Body of pancreas (tissue), 4 donors: ENCODE results near the gene LRRC28. TPM values are rescaled to one million over a fixed set of nuclear protein-coding genes. Genes with fewer than 3 reads are reported as not detected.

ENCODE experiments used
- ATAC-seq: fragments of 150-250 bp; one replicate; pipeline ENCODE4 v1.9.1; 2016
- DNase-seq, 4 donors: peaks; one replicate each; pipeline ENCODE4 v3.0.0-alpha.2; 2019
- H3K27ac ChIP-seq, 4 donors: fragments of 200-600 bp; sonication (generic); 1 replicate in 3 of 4; 2 replicates in 1 of 4; pipeline versions ENCODE4 v1.5.1 to v1.6.1; 2016 to 2019; ENCODE audit warnings: mild to moderate bottlenecking in 1 of 4, mixed read lengths in 1 of 4, moderate library complexity in 1 of 4
- H3K27me3 ChIP-seq, 2 donors: fragments of 200-600 bp; sonication (generic); one replicate each; pipeline ENCODE4 v1.6.0; 2016; ENCODE audit warnings: mild to moderate bottlenecking in 1 of 2
- H3K36me3 ChIP-seq, 2 donors: fragments of 200-600 bp; sonication (generic); replicated peaks in 1 of 2; 2 replicates each; pipeline ENCODE4 v1.5.1; 2016; ENCODE audit warnings: low read depth in 2 of 2; ENCODE audit not compliant: insufficient read depth in 1 of 2
- H3K4me1 ChIP-seq: fragments of 200-600 bp; sonication (generic); one replicate; pipeline ENCODE4 v1.6.0; 2016
- H3K4me3 ChIP-seq, 2 donors: fragments of 200-600 bp; sonication (generic); 1 replicate in 1 of 2; 2 replicates in 1 of 2; pipeline ENCODE4 v1.5.1; 2016 to 2019
- H3K9me3 ChIP-seq, 3 donors: fragments of 200-600 bp; sonication (generic); 1 replicate in 2 of 3; 2 replicates in 1 of 3; pipeline ENCODE4 v1.5.1; 2016
- POLR2A ChIP-seq, 3 donors: fragments of 450-650 bp; IDR thresholded peaks; one replicate each; pipeline ENCODE4 v1.6.1; 2016; ENCODE audit warnings: antibody characterized with exemption in 3 of 3, mild to moderate bottlenecking in 2 of 3
- WGBS, 2 donors: methylation state at CpG; one replicate each; pipeline ENCODE4 v1.1.5; 2017; 5-methylcytosine and 5-hydroxymethylcytosine counted together
- intact Hi-C: fragments of 100-400 bp; cut with DNase I; formaldehyde crosslinking; loops from one replicate; pipeline ENCODE4 v1.15.1; 2023
- total RNA-seq, 2 donors: library from RNA; depleted of rRNA; stranded (reverse); fragments of >200 nt; gene quantifications; one replicate each; pipeline ENCODE4 v1.1.0, GENCODE V29; 2016
- TF ChIP-seq, protein P1 (sequence below), 7 experiments: fragments of 450-650 bp in 4 of 7; fragments of 200-600 bp in 3 of 7; sonication (generic) in 3 of 7; IDR thresholded peaks; one replicate each; pipeline ENCODE4 v1.5.1; 2016 to 2019; ENCODE audit warnings: antibody characterized with exemption in 7 of 7

LRRC28 gene
- total RNA-seq, 2 donors from 2014 or later = 13.0 to 59.3 TPM

DNA sequence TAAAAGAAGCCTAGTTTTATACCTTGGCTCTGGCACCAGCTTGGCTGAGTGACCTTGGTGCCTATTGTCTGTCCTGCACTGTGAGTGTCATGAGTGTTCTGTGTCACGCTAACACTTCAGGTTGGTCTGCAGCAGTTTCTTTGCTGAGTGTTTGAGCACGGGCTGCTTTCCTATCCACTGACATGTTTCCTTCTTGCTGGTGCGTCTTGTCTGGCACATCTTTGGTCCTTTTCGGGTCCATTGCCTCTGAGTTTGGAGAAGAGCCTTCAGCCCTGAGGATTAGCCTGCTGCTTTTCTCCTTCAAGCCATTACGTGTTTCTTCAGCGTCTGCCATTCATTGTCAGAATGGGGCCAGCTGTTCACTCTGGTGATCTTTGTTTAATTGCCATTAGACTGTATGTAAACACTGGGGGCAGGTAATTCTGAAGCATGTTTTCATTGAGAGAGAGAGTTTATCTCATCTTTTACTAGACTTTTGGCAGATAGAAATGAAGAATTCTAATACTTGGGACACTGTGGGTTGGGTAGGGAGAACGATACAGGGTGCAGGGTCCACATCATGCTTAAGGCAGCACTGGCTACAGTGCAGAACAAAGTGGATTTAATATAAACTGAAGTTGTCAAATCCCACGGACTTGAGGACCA lies 55.5 kb downstream of the LRRC28 start:
- no peaks in the 10 kb centered on the region for H3K27me3 ChIP-seq
- no peaks in the 10 kb centered on the region for H3K36me3 ChIP-seq
- 19 to 25% methylated on average over 8 of the region's 8 CpGs for WGBS, 2 donors
- H3K27ac ChIP-seq = no peak overlapping the region
- H3K4me3 ChIP-seq = no peak overlapping the region
- DNase-seq (peak; percentile 19 to 53 (median 26)), ATAC-seq (peak; percentile 63)
- no peak for TF ChIP-seq POLR2A (IDR thresholded peaks at IDR 0.05)
- TF ChIP-seq, protein P1, sequence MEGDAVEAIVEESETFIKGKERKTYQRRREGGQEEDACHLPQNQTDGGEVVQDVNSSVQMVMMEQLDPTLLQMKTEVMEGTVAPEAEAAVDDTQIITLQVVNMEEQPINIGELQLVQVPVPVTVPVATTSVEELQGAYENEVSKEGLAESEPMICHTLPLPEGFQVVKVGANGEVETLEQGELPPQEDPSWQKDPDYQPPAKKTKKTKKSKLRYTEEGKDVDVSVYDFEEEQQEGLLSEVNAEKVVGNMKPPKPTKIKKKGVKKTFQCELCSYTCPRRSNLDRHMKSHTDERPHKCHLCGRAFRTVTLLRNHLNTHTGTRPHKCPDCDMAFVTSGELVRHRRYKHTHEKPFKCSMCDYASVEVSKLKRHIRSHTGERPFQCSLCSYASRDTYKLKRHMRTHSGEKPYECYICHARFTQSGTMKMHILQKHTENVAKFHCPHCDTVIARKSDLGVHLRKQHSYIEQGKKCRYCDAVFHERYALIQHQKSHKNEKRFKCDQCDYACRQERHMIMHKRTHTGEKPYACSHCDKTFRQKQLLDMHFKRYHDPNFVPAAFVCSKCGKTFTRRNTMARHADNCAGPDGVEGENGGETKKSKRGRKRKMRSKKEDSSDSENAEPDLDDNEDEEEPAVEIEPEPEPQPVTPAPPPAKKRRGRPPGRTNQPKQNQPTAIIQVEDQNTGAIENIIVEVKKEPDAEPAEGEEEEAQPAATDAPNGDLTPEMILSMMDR (IDR thresholded peaks at IDR 0.05) = no peak
- no peaks in the 10 kb centered on the region for H3K9me3 ChIP-seq
- peaks cover 19% of the 10 kb centered on the region for H3K4me1 ChIP-seq
- intact Hi-C loops = no loop called here

DNA sequence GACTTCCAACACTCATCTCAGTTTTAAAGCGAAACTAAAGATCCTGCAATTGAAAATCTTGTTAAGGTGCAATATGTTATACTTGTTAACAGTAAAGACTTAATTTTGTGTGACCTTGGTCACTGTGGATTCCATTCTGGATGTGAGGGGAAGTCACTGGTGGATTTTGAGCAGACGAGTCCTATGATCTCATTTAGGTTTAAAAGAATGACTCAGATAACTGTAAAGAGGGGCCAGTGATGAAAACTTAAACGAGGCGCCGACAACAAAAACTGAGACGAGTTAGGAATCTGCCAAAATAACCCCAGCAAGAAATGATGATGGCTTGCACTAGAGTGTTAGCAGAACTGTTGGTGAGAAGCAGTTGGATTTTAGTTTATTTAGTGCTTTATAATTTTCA lies 56.5 kb downstream of the LRRC28 start:
- no peaks in the 10 kb centered on the region for H3K9me3 ChIP-seq
- H3K27ac ChIP-seq = no peak overlapping the region
- no peak for ATAC-seq
- peaks cover 19% of the 10 kb centered on the region for H3K4me1 ChIP-seq
- H3K36me3 ChIP-seq = no peaks in the 10 kb centered on the region
- H3K4me3 ChIP-seq = no peak overlapping the region
- intact Hi-C loops = no loop called here
- H3K27me3 ChIP-seq = no peaks in the 10 kb centered on the region
- DNase-seq = no peak
- 87 to 97% methylated on average over 6 of the region's 6 CpGs for WGBS, 2 donors
- TF ChIP-seq, protein P1 (IDR thresholded peaks at IDR 0.05) = no peak
- TF ChIP-seq POLR2A (IDR thresholded peaks at IDR 0.05) = no peak

DNA sequence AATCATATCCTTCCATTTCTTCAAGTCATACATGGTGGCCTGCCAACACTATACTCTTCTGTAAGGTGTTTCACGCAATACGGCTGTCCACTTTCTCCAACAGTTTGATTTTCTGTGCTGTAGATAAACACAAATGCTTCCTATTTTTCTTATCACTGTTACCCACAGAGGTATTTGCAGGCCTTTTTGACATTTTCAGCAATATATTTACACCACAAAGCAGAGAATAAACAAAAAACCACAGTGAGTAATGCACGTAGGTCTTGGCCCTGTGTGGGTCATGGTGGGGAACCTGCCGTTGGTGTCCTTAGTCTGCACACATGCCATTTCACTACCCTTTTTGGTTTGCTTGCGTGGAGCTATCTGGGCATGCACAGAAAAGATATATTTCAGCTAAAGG lies 59.5 kb downstream of the LRRC28 start:
- H3K9me3 ChIP-seq = no peaks in the 10 kb centered on the region
- no peaks in the 10 kb centered on the region for H3K36me3 ChIP-seq
- no peak overlapping the region for H3K27ac ChIP-seq
- ATAC-seq = no peak
- 93 to 95% methylated on average over 5 of the region's 5 CpGs for WGBS, 2 donors
- no peak for TF ChIP-seq POLR2A (IDR thresholded peaks at IDR 0.05)
- TF ChIP-seq, protein P1 (IDR thresholded peaks at IDR 0.05) = no peak
- intact Hi-C loops = no loop called here
- no peaks in the 10 kb centered on the region for H3K27me3 ChIP-seq
- H3K4me3 ChIP-seq = no peak overlapping the region
- H3K4me1 ChIP-seq = peaks cover 14% of the 10 kb centered on the region
- DNase-seq = no peak

DNA sequence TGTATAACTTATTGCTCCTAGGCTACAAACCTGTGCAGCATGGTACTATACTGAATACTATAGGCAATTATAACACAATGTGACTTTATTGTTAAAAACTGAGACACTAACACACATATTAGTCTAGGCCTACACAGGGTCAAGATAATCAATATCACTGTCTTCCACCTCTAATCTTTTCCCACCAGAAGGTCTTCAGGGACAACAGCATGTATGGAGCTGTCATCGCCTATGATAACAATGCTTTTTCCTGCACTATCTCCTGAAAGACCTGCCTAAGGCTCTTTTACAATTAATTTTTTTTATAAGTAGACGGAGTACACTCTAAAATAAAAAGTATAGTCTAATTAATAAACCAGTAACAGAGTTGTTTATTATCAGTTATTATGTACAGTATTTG lies 60.9 kb downstream of the LRRC28 start:
- Histone ChIP-seq H3K9me3 (no peaks in the 10 kb centered on the region), H3K27ac (no peak overlapping the region), H3K4me3 (no peak overlapping the region), H3K4me1 (no peaks in the 10 kb centered on the region), H3K27me3 (no peaks in the 10 kb centered on the region), H3K36me3 (no peaks in the 10 kb centered on the region)
- TF ChIP-seq POLR2A (IDR thresholded peaks at IDR 0.05) = no peak
- TF ChIP-seq, protein P1 (IDR thresholded peaks at IDR 0.05) = no peak
- intact Hi-C loops = no loop called here
- whole genome bisulfite sequencing, 2 donors = 65 to 96% methylated on average over 2 of the region's 2 CpGs
- ATAC-seq = no peak
- DNase-seq = no peak

DNA sequence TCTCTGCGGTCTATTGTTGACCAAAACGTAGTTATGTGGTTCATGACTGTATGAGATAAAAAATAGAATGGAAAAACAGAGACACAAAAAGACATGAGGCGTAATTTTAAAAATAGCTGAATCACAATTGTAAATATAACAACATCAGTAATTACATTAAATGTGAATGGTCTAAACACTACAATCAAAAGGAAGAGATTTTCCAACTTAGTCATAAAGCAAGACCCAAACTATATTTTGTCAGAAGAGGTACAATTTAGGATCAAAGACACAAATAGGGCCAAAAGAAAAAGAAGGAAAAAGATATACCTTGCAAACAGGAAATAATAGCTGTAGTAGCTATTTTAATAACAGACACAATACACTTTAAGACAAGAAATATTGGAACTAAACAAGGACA lies 61.5 kb downstream of the LRRC28 start:
- Histone ChIP-seq H3K4me3 (no peak overlapping the region), H3K4me1 (no peaks in the 10 kb centered on the region), H3K36me3 (no peaks in the 10 kb centered on the region), H3K27ac (no peak overlapping the region), H3K27me3 (no peaks in the 10 kb centered on the region), H3K9me3 (no peaks in the 10 kb centered on the region)
- 93 to 99% methylated on average over 3 of the region's 3 CpGs for WGBS, 2 donors
- no peak for ATAC-seq
- no peak for TF ChIP-seq POLR2A (IDR thresholded peaks at IDR 0.05)
- TF ChIP-seq, protein P1 (IDR thresholded peaks at IDR 0.05) = no peak
- DNase-seq = no peak
- intact Hi-C loops = no loop called here
